MG63 (cell line): ENCODE results near the gene SEC61G. TPM values are rescaled to one million over a fixed set of nuclear protein-coding genes. Genes with fewer than 3 reads are reported as not detected.
A peak's percentile ranks its signal among the peaks of the same experiment; 100 is the strongest.

Experiments used
- DNase-seq: peaks from one replicate; pipeline ENCODE4 v3.0.0-alpha.2; 2020
- H3K27me3 ChIP-seq: fragments of 250-450 bp; sonication (Bioruptor Pico); 2 replicates; pipeline ENCODE4 v1.5.1; 2020; ENCODE audit warnings: mild to moderate bottlenecking, moderate library complexity
- H3K36me3 ChIP-seq: fragments of 250-450 bp; sonication (Bioruptor Pico); 2 replicates; pipeline ENCODE4 v1.5.1; 2020; ENCODE audit warnings: mild to moderate bottlenecking, moderate library complexity
- H3K4me3 ChIP-seq: fragments of 250-450 bp; sonication (Bioruptor Pico); 2 replicates; pipeline ENCODE4 v1.5.1; 2020; ENCODE audit warnings: mild to moderate bottlenecking, moderate library complexity
- H3K9me3 ChIP-seq: fragments of 250-450 bp; sonication (Bioruptor Pico); 2 replicates; pipeline ENCODE4 v1.5.1; 2020; ENCODE audit warnings: mild to moderate bottlenecking, moderate library complexity
- total RNA-seq: library from RNA; depleted of rRNA; stranded (reverse); fragments of >200 nt; shearing (Covaris generic); gene quantifications from 2 replicates; pipeline ENCODE4 v1.2.3, GENCODE V29; 2014; ENCODE audit warnings: low replicate concordance; rRNA removed

Gene SEC61G
- total RNA-seq, 1 experiment from 2014 or later = 379 TPM

- Histone ChIP-seq H3K9me3 (no peaks in the 10 kb centered on the region), H3K4me3 (no peak overlapping the region), H3K36me3 (no peaks in the 10 kb centered on the region), H3K27me3 (no peaks in the 10 kb centered on the region)
- DNase-seq = no peak
Measured at GRCh38 chr7:54711900-54712595, 47.0 kb downstream of the SEC61G start.

GRCh38 chr7:54709283-54709682 lies 49.7 kb downstream of the SEC61G start:
- DNase-seq = no peak
- Histone ChIP-seq H3K4me3 (no peak overlapping the region), H3K36me3 (no peaks in the 10 kb centered on the region), H3K27me3 (no peaks in the 10 kb centered on the region), H3K9me3 (no peaks in the 10 kb centered on the region)

GRCh38 chr7:54705436-54705835 lies 53.6 kb downstream of the SEC61G start:
- H3K9me3 ChIP-seq = no peaks in the 10 kb centered on the region
- no peak overlapping the region for H3K4me3 ChIP-seq
- peak; percentile 70 for DNase-seq

GRCh38 chr7:54704851-54705250 lies 54.2 kb downstream of the SEC61G start:
- Histone ChIP-seq H3K27me3 (no peaks in the 10 kb centered on the region), H3K4me3 (no peak overlapping the region), H3K9me3 (no peaks in the 10 kb centered on the region), H3K36me3 (no peaks in the 10 kb centered on the region)
- no peak for DNase-seq

More at GRCh38 chr7:54705436-54705835, 53.6 kb downstream of the SEC61G start:
- Histone ChIP-seq H3K27me3 (no peaks in the 10 kb centered on the region), H3K36me3 (no peaks in the 10 kb centered on the region)

Other genes starting within 250 kb of the SEC61G start
- not detected in 2 replicates for gene VSTM2A, start 216.8 kb downstream of the SEC61G start, total RNA-seq